DMS79 treated with DMSO at 0.1 percent for 48 hours (cell line): ENCODE measurements around the gene ETS1.
A peak's percentile ranks its signal among the peaks of the same experiment; 100 is the strongest.

Experiments used
- DNase-seq: peaks from one replicate; lab custom pipeline; 2025; lab: John Stamatoyannopoulos, UW

Gene ETS1

GRCh38 chr11:128587415-128587814 lies at the start of gene ETS1:
TSS of gene ETS1 (minus strand) at chr11:128587558. CDS start at chr11:128573130, 14,428 bp downstream.
- DNase-seq = no peak

DNA sequence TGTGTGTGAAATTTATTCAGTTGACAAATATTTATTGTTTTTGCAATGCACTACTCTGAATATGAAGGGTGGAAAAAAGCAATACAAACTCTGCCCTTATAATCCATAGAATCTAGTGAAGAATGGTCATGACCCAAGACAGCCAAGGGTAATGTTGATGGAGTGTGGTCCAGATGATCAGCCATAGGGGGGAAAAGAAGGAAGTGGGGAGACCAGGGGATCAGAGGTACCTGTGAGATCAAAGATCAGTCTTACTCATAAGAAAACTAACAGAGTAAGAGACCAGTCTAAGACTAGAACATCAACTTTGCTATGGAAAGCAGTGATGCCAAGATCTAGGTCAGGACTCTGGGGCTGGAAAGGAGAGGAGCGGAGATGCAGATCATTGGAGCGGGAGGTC lies 47.0 kb upstream of the ETS1 start:
- DNase-seq = no peak

DNA sequence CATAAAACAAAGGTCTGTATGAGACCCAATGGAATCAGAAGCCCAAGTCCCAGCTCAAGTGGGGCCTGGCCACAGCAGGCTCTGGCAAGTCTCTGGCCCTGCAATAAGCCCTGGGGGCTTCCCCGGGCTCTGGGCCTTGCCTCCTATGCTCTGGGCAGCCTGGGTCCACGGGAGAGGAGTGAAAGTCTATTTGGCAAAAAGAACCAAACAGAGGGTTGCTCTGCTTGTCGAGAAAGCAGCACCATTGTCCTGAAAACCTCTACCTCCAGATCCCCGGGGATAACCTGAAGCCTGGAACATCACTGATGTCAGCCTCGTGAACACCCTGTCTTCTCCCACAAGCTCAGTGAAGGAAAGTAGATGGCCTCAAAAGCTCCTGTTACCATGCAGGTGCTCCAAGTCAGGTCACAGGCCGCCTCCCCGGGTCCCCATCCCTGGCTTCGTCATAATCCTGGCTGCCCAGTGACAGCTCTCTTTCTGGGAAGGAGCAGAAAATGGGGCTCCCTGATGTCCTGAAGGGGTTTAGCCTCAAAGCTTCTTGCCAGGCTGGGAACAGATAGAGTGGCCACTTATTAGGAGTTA lies 46.1 kb upstream of the ETS1 start:
- no peak for DNase-seq

DNA sequence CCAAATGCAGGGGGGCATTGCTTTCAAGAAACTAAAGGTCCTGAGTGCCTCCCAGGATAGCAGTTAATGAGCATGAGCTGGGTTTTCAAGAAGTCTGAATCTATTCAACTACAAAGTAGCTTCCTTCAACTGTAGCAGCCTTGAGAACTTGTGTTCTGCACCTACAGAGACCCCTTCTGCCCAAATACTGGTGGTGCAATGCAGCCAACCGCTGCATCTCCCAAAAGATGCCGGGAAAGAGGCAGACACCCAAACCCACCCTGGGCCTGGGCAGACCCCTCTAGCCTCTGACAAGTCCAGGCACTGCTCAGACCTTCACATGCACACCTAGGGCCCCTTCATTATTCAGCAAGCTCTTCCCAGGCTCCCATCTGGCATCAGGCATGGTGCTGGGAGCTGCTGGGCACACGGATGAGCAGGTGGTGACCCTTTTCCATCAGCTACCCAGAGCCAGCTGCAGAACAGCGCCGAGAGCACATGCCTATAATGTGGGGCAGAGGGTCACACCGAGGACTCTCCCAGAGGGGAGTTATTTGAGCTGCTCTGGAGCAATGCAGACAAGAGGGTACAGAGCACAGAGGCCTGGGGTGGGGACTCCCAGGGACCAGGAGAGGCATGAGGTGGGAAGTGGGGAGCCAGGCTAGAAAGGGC lies 44.9 kb upstream of the ETS1 start:
- DNase-seq = no peak

- peak; percentile 85 for DNase-seq
These were observed 43.2 kb upstream of the ETS1 start for GRCh38 chr11:128630367-128631230.

DNA sequence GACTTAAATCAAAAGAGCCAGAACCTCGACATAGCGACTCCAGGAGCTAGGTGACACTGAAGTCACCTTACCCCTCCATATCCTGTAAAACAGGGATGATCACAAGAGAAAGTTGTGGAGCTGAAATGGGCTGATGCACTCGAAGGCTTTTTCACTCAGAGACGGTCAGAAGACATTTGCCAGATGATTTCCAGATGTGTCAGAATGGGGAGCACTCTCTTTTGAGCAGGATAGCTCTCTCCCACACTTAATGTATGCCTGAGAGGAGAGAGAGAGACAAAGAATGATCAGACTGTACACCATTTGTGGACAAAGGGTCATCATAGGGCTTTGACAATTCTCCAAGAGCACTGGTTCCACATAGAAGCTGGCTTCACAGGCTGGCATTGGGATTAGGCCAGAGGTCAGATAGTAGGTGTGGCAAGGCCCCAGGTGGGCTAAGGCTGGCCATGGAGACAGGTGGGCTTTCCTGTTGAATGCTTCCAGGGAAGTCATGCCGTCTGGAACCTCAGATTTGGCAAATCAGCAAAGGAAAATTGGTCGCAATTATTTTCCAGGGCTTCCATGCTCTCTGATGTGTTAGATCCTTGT lies 42.3 kb upstream of the ETS1 start:
- no peak for DNase-seq

DNA sequence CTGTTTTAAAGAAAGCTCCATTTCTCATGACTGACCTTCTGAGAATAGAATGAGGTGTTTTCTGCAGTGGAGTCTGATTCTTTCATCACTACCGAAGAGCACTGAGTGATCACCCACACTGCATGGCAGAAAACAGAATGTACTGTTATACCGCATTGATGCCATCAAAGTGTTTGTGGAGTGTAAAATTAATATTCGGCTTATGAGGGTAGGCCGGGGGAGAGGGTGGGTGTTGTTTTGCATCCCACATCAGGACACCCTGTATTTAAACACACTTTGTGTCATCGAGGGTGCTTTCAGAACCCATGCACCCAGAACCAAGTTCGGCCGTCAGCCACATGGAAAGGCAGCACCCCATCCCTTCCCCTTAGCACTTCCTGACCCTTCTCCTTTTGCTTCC lies 41.3 kb upstream of the ETS1 start:
- DNase-seq = no peak

- DNase-seq = no peak
These were observed 40.9 kb upstream of the ETS1 start for GRCh38 chr11:128628325-128628673.

DNA sequence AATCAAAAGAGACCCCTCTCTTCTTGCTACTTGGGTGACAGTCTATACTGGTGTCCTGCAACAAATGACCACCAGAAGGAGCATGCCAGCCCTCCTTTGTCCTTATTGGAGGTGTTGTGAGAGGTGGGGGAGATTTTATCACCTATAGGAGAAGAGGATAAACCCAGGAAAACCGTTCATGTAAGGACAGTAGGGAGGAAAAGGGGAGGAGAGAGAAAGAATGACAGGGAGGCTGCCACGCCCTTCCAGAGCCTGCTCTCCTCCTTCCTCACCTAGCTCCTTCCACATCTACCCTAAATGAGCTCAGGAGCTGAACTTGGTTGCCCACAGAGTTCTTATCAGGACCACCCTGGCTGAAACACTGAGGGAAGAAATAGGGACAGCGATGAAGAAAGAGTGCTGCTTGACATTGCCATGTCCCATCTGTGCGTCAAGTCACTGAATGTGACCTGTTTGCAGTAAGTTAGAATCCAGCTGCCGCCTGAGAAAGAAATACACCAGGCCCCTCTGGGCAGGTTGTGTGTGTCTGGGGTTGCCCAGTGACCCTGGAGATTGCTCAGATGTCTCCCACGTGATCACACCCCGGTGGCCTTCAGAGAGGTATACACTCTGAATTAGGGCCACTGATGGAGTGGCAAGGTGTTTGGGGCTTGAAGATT lies 40.4 kb upstream of the ETS1 start:
- no peak for DNase-seq

DNA sequence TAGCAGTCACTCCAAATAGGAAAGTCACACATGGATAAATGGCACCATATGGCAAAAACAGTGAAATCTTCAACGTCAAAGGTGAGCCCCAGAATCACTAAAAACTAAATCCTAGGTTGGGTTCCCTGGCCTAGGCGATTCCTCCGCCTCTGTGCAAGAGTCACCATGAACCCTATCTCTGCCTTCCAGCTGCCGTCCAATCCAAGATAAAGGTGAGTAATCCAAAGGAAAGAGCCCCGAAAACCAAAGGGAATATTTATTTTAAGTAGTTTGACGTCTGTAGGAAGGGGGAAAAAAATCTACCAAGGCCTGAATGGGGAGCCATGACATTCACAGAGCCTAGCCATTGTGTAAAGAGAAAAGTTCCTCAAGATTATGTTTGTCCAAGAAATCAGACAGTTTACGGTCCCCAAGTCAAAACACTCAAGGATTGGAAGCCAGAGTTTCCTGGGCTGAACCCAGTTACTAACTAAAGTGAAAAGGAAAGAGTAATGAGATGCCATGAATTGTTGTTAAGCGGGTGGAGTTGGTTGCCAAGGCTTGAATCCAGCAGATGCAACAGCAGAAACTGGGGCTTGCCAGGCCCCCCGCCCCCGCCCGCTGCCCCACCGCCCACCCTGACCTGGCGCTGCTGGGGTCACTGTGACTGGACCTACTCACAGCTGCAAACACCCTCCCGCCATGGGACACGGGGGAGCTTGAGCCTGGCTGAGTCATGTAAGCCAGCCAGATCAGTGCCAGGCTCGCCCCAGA lies 39.7 kb upstream of the ETS1 start:
- DNase-seq = no peak

DNA sequence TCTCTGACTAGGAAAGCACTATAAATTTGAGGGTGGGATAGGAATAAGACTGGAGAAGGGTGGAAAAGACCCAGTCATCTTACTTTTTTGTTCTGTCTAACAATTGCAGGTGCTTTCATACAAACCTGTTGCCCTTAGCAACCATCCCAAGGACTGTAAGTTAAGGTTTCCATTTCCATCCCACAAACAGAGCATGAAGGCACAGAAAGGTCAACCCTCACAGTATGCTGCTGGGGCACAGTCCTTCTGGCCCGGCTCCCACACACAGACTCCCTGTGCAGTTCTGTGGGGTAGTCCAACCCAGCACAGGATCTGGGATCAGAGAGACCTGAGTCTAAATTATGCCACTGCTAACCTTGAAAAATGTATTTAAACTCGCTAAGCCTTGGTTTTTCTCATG lies 38.4 kb upstream of the ETS1 start:
- no peak for DNase-seq

DNA sequence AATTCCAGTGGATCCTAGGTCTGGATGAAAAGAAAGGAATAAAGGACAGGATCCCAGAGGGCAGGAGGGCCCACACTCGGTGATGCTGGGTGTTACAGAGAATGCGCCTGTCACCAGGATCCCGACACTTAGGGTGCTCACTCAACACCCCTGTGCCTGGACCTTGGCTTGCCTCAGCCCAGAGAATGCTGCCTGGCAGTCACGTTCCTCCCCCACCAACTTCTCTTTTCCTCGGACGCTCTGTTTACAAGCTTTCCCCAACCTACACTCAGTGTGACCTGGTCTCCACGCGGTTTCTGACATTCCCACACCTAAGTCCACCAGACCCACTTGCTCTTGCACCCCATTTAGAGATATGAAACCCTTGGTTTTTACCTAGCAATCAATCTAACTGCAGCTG lies 38.0 kb upstream of the ETS1 start:
- no peak for DNase-seq

DNA sequence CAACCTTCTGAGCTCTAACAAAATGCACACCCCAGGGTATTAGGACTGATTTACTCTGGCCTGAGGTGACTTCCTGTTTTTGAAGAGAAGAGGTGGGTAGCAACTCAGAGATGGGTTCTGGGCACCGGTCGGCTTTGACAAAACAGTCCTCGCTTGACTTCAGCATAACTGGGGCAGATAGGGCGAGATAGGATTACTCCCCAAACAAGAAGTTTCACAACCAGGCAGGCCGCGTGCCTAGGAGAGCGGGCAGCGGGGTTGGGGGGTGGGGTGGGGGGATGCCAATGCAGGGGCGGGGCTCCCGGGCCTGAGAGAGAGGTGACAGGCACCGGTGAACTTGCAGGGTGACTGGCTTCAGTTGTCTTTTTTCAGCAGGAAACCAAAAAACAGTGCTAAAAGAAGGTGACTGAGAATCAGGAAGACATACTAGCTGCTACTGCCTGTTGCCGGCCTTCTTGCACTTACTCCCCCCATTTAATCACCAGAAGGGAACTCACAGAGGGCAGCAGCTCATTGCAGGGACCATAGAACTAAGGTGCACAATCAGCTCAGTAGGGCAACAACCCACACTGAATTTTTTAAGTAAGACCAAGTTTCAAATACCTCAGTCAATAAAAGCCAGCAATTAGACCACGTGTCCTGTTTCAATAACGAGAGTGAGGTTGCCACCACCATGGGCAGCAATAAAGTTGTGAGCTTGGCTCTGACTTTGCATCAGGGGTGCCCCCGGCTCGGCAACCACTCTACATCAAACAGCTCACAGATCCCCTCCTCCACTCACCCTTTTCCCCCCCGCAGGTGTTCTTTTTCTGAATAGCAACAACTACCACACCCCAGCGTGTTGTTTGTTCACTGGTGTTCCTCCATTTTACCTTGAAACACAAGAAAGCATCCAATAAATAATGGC lies 37.2 kb upstream of the ETS1 start:
- DNase-seq = no peak

DNA sequence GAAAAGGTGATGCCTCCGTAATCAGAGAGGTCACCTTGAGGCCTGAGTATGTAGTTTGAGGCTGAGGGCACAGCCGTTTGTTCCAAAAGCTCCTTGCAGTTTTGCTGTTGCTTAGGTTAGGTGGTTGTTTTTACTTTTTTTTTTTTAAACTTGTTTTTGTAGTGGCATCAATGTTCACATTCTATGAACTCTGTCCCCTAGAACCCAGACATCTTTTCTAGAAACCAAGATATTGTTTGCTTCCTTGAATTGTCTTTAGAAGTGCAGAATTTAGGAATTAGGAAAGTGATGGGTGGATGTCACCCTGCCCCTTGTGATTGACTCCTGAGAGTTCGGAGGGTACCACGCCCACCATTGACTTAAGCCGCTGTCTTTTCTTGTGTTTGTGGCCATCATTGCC lies 35.7 kb upstream of the ETS1 start:
- no peak for DNase-seq

- no peak for DNase-seq
These were observed 34.5 kb upstream of the ETS1 start for GRCh38 chr11:128621601-128622501.

DNA sequence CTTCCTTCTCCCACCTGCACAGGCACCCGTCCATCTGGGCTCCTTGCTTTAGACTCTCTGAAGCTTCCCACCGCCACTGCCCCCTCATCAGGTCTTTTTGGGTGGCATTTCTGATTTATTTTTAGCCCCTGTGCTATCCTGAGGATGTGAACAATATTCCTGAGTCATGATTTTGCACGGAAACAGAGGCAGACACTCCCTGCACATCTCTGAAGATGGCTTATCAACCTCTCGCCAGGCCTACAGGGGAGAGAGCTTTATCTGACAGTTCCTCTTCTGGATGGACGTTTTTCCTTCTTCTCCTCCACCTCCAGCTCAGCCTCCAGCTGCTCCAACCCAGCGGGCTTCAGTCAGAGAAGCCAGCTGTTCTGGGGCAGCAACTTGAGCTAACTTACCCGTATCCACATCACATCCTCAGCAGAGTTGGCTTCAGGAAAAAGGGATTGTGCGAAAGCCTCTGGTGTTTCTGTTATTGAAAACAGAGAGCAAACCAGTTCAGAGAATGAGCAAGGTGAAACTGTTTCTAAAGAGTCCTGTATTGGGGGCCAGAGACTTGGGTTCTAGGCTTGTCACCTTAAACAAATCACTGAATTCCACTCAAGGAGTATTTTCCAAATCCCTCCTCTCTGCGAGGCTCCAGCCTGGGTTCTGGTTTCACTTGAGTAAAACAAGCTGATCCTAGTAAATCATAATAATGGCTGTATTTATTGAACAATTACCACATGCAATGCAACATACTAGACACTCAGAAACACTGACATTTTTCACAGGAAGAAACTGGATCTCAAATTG lies 33.1 kb upstream of the ETS1 start:
- no peak for DNase-seq

DNA sequence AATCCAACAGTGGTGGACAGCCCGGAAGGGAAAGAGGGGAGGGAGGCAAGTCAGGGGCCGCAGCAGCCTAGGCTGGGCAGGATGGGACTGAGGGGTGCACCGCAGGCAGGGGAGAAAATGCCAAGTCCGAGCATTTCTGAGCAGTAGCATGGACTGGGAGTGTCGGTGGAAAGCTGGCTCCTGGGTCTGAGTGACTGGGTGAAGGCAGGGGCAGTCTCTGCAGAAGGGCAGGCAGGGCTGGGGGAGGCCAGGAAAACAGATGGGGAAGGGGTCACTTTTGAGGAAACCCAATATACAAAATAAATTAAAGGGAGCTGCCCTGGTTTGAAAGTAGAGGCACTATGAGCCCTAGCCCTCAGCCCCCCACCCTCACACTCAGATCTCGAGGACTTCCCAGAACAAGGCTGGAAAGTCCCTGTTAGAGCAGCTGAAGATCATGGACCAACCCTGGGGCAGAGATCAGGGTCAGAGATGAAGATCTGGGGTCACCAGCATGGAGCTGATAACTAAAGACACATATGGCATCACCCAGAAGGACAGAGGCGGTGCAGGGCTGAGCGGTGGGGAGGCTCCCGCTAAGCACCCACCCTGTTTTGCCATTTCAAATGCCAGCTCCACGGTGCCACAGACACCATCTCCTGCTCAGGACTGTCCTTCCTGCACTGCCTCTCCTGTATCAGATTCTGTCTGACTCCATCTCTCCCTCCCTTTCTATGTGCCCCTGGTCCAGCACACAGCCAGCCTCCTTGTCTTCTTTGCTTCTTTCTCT lies 32.4 kb upstream of the ETS1 start:
- no peak for DNase-seq

GRCh38 chr11:128619007-128619406 lies 31.6 kb upstream of the ETS1 start:
- no peak for DNase-seq
